Epithelial cell of prostate (primary cell): Measurements from ENCODE around the gene KCNQ1.

Experiments used
- DNase-seq: peaks from one replicate; pipeline ENCODE4 v3.0.0-alpha.2; 2011; ENCODE audit warnings: low read depth, low spot score
- H3K27ac ChIP-seq: fragments of 450-650 bp; 2 replicates; pipeline ENCODE4 v1.5.1; 2017; ENCODE audit warnings: mild to moderate bottlenecking

Gene KCNQ1

GRCh38 chr11:2791521-2792380 lies 346.9 kb downstream of the KCNQ1 start:
- no peak overlapping the region for H3K27ac ChIP-seq
- DNase-seq = no peak

- no peak for DNase-seq
- H3K27ac ChIP-seq = no peak overlapping the region
Measured at GRCh38 chr11:2792381-2793250, 347.8 kb downstream of the KCNQ1 start.

- no peak for DNase-seq
- no peak overlapping the region for H3K27ac ChIP-seq
Measured at GRCh38 chr11:2793701-2794045, 348.9 kb downstream of the KCNQ1 start.

GRCh38 chr11:2794046-2794967 lies 349.5 kb downstream of the KCNQ1 start:
- no peak for DNase-seq
- no peak overlapping the region for H3K27ac ChIP-seq

GRCh38 chr11:2794968-2795322 lies 350.1 kb downstream of the KCNQ1 start:
- DNase-seq = no peak
- H3K27ac ChIP-seq = no peak overlapping the region

GRCh38 chr11:2795491-2795991 lies 350.7 kb downstream of the KCNQ1 start:
- H3K27ac ChIP-seq = no peak overlapping the region
- no peak for DNase-seq

- no peak overlapping the region for H3K27ac ChIP-seq
- no peak for DNase-seq
Measured at GRCh38 chr11:2796091-2796490, 351.3 kb downstream of the KCNQ1 start.

- no peak for DNase-seq
- H3K27ac ChIP-seq = no peak overlapping the region
Measured at GRCh38 chr11:2796508-2797113, 351.8 kb downstream of the KCNQ1 start.

- DNase-seq = no peak
- no peak overlapping the region for H3K27ac ChIP-seq
Measured at GRCh38 chr11:2797121-2797711, 352.4 kb downstream of the KCNQ1 start.

- no peak overlapping the region for H3K27ac ChIP-seq
- DNase-seq = no peak
Measured at GRCh38 chr11:2797741-2798361, 353.0 kb downstream of the KCNQ1 start.

- no peak overlapping the region for H3K27ac ChIP-seq
- DNase-seq = no peak
Measured at GRCh38 chr11:2798951-2799761, 354.3 kb downstream of the KCNQ1 start.

GRCh38 chr11:2799881-2800654 lies 355.3 kb downstream of the KCNQ1 start:
- DNase-seq = no peak
- H3K27ac ChIP-seq = no peak overlapping the region

GRCh38 chr11:2800655-2801531 lies 356.1 kb downstream of the KCNQ1 start:
- no peak for DNase-seq
- H3K27ac ChIP-seq = no peak overlapping the region

- no peak for DNase-seq
- no peak overlapping the region for H3K27ac ChIP-seq
Measured at GRCh38 chr11:2801711-2802388, 357.0 kb downstream of the KCNQ1 start.

- no peak for DNase-seq
- H3K27ac ChIP-seq = no peak overlapping the region
Measured at GRCh38 chr11:2802389-2803185, 357.8 kb downstream of the KCNQ1 start.
